GM18867 (cell line): Measurements from ENCODE around the gene NBPF1.
A peak's percentile ranks its signal among the peaks of the same experiment; 100 is the strongest.
"Not testable (repeated sequence)": the region's sequence is repeated elsewhere in the genome, so short reads cannot be mapped to it uniquely, and the experiment has no call there.

Source experiments
- ATAC-seq: cut with Tn5 transposase; IDR thresholded peaks from one replicate; pipeline ENCODE4 v1.9.1; 2021; ENCODE audit warnings: mild to moderate bottlenecking, moderate library complexity; ENCODE audit not compliant: unreplicated experiment

NBPF1 gene

DNA sequence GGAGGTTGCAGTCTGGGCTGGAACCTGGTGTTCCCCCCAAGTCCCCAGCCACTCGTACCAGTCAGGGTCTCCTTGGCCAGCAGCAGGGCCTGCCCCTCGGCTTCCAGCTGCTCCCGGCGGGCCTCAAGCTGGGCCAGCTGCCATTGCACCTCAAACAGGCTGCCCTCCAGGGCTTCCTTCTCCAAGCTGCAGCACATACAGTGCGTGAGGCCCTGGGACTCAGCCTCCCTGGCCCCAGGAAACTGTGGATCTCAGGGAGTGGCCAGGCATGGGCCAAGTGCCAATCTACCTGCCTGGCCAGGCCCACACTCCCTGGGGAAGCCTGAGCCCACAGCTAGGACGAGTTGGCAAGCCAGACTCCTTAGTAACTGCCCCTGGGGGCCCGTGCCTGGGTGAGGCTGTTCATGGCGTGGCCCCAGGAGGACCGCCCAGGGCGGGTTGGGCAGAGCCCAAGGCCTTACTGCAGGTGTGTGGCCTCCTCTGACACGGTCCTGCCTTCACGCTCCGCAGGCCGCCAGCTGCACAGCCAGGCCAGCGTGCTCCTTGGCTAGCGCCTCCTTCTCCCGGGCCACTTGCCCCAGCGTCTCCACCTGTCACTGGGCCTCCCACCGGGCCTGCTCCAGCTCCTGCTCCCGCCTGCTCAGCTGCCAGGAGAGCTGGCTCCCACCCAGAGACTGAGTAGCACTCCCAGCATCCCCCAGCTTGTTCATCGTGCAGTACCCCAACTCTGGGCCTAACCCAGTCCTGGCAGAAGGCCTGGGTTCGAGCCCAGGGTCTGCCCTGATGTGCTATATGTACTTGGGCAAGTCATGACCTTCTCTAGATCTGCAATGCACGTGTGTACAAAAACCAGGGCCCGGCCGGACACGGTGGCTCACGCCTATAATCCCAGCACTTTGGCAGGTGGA lies 10.7 kb upstream of the NBPF1 start:
- ATAC-seq: not testable (repeated sequence)

DNA sequence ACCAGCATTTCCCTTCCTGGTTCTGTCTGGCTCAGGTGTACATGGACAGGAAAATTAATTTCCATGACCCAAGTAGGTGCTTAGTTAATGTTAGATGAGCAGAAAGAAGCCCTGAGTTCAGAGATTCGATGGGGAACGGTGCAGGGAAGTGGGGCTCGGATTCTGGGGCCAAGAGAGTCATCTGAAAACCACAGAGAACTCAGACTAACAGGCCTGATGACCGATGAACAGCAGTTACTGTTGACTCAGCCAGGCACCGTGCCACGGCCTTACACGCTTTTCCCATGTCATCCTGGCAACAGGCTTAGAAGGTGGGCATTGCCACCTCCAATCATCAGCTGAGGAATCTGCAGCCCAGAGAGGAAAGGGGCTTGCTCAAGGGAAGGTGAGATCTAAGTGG lies 10.0 kb upstream of the NBPF1 start:
- not testable (repeated sequence) for ATAC-seq

DNA sequence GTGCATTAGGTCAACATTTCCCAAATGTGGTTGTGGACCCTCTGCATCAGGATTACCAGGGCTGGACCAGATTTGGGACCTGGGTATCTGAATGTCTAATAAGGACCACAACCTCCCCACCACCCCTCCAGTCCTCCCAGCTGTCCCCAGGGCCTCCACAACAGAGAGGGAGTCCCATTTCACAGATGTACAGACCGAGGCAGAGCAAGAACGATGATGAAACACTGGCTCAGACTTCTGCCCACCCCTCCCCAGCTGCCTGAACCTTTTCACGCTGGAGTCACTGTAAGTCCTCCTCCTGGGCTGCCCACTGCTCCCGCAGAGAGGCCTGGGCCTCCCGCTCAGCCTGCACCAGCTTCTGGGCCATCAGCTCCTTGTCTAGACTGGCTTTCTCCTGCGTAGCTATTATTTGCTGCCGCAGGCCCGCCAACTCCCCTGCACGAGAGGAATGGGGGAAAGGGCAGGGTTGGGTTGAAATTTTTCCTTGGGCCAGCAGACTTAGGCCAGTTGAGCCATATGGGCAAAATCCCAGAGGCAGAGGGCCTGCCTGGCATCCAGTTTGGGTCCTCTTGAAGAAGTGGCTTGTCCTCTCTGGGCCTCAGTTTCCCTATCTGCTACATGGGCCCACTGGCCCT lies 8.4 kb upstream of the NBPF1 start:
- not testable (repeated sequence) for ATAC-seq

DNA sequence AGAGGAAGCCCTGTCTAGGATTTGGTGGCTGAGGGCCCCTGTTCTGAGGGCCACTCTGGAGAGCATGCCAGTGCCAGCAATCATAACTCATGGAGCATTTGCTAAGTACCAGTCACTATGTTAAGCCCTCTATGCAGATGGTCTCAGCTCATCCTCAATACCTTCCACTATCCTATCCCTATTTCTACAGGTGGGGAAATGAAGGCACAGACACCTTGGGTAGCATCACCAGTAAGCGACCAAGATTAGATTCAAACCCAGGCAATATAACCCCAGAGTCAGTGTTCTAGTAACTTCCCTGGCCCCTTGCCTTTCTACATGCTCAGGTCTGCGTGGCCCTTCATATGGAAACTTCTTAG lies 7.9 kb upstream of the NBPF1 start:
- no peak for ATAC-seq

DNA sequence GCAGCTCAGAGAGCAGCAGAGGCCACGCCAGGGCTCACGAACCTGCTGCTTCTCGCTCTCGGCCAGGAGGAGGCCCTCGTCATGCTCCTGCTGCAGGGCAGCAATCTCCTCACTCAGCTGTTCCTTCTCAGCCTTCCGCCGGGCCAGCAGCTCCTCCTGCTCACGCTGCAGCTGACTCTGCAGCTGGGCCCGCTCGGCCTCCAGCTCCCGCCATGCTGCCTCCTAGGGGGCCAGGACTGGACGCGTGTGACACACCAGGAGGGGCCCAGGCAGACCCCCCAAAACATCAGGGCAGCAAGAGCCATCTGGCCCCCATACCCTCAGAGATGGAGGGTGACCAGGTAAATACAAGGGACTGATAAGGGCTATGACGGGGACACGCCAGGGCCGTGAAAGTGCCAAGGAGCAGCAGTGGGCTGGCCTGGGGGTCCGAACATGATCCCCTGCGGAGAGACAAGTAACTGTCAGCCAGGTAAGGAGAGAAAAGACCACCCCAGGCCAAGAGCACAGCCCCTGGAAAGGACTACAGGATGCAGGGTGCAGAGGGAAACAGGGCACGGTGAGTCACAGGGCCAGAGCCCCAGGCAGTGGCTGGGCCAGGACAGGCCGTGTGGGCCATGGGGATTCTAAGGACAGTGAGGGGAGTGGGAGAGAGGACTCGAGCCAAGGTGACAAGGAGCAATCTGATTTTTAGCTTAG lies 6.6 kb upstream of the NBPF1 start:
- ATAC-seq: not testable (repeated sequence)

DNA sequence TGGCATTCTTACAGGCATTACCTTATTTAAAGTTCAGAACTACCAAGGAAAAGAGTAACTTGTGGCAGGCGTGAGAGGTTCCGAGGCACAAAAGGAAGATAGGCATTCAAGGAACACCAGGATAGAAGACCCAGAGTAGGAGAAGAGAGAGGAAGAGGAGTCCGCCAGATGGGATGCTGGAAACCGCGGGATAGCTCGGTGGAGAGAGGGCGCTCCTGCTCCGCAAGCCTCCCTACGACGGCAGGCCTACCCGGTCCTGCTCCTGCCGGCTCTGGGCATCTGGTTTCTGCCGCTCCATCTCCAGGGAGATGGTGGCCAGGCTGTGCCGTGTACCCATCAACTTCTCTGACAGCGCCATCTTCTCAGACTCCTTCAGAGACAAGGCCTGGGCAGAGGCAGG lies 5.4 kb upstream of the NBPF1 start:
- ATAC-seq: no peak

DNA sequence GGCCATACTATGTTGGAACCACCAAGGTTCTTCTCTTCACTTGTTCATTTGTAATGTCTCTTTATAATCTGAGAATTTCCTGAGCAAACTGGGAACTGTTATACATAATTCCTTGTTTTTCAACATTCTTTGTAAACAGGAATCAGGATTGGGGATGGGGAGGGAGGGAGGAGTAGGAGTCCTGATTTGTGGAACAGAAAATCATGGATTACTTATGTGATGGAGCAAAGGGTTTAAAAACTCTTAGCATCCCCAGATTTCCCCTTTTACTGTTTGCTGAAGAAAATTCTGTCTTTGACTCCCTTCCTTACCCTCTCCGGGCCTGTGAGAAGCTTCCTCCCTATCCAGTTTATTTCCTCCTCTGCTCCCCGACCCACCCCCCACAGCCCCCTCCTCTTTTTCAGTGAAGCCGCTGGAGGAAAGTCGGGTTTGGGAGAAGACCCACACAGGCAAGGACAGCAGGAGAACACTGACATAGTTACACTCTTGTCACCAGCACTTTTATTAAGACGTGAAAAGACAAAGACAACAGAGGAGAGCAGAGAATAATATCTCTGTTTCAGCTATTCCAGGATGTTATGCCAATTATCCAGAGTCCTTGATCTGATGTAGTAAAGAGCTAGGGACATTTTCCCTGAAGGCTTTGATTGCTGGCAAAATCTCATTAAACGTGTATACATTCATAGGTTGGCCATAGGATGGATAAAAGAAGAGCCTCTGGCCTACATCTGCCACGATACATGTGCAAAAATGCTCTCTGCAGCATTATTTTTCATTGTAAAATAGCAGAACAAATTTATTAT lies 4.6 kb upstream of the NBPF1 start:
- no peak for ATAC-seq

DNA sequence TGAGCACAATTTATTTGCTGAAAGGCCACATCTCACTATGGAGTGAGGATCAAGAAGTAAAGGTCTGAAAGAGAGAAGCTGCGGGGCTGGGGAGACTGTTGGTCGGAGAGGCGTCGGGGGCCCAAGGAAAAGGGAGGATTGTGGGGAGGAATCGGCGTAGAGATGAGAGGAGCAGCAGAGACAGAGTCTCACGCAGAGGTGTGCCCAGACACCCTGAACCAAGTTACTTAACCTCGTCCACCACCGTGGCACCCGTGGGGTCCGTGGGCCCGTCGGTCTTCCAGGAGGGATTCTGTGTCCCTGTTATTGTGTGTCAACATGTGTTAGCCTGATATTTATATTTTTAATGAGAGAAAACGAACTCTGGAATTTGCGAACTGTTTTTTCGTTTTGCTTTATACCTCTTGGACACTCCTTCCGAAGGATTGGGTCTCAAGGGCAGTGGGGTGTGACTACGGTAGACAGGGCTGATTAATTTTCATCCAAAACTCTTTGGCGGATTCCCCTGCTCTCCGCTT lies 3.8 kb upstream of the NBPF1 start:
- ATAC-seq: no peak

DNA sequence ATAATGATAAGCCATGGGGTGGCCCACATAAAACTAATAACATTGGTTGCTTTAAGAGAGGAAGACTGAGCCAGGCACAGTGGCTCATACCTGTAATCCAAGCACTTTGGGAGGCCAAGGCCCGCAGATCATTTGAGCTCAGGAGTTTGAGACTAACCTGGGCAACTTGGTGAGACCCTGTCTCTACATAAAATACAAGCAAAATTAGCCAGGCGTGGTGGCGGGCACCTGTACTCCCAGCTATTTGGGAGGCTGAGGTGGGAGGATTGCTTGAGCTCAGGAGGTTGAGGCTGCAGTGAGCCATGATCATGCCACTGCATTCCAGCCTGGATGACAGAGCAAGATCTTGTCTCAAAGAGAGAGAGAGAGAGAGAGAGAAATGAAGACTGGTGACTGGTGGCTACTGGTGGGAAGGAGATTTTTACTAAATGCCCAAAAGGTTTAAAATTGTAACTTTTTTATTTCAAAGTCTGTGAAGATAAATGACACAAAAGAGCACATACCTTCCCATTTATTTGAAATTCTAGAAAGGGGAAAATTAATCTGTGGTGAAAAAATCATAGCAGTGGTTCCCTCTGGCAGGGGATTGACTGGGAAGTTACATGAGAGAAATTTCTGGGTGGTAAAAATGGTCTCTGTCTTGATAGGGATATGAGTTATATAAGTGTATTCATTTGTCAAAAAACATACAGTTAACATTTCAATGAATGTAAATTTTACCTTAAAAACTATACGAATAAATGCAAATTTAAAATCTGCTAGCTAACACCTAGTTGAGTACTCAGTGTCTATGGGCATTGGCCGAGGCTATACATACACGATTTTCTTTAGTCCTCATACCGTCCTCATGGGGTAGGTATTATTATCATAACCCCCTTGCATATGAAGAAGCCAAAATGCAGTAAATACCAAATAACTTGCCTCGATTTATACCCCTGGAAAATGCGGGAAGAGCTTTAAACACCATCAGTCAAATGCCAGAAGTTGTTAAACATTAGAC lies 2.2 kb upstream of the NBPF1 start:
- no peak for ATAC-seq

DNA sequence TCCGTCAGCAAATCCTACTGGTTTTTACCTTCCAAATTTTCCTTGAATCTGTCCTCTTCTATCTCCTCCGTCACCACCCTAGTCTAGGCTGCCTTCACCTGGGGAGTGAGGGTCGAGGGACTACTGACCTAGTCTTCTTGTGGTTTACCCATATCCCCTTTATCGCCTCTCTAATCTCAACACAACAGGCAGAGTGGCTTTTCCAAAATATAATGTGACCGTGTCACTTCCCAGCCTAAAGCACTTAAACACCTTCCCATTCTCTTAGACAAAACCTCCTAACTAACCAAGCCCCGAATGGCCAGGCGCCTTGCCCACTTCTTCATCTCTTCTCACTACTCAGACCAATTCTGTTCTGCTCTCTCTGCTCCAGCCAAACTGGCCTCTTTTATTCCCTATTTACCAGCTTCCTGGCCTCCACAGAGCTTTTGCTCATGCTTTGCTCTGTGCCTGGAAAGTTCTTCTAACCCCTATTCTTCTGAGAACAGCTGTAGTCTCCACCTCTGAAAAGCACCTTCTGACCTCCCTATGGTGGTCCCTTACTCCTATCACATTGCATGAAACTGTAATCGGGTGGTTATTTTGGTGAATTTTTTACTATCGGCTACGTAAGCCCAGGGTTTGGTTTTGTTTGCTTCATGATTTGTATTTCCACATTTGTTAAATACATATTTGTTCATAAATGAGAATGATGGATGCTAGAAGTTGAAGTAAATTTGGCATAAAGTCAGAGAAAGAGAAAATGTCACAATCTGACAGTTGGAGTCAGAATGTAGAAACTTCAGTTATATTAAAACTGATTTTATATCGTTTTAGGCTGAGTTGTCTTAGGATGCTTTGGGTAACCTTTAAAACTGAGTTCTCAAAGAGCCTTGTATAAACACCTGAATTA lies 1.2 kb upstream of the NBPF1 start:
- no peak for ATAC-seq

DNA sequence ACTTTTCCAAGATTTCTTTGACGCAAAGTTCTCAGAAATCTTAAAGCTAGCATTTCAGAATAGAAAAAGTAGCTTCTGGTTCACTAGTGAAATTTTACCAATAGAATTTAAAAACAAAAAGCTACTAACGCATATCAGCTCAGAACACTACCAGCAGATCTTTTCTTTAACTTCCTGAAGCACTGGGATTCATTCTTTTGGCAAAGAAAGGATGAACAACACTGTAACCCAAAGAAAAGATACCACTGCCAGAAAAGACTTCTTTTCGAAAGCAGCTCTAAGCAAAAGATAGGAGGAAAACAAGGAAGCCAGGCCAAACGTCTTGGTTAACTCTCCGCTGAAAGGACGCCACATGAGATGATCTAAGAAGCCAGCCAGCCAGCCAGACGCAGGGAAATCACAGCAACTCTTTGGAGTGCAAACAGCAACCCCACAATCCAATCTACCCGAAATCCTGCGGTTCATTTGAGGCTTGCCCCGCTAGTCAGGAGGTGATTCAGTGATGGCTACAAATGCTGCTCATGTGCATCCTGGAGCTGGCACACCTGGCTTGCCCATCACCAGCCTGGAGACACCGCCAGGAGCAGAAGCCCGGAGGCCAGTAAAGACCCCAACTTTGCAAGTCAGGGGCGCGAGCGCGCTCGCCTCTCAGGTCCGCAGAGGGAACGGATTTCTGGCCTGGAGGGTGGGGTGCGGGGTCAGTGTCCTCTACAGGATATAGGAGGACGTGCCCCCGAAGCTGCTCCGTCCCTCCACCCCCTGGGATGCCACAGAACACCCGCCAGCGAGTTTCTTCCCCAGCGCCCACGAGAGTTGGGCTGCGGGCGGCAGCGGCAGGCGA lies 812 bp downstream of the NBPF1 start:
- peak; percentile 1 for ATAC-seq

DNA sequence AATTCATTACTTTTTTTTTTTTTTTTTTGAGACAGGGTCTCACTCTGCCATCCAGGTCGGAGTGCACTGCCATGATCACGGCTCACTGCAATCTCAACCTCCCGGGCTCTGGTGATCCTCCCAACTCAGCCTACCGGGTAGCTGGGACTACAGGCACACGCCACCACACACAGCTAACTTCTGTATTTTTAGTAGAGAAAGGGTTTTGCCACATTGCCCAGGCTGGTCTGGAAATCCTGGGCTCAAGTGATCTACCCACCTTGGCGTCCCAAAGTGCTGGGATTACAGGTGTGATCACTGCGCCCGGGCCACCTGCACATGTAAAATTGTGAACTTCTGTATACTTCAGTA lies 1.4 kb downstream of the NBPF1 start:
- not testable (repeated sequence) for ATAC-seq

DNA sequence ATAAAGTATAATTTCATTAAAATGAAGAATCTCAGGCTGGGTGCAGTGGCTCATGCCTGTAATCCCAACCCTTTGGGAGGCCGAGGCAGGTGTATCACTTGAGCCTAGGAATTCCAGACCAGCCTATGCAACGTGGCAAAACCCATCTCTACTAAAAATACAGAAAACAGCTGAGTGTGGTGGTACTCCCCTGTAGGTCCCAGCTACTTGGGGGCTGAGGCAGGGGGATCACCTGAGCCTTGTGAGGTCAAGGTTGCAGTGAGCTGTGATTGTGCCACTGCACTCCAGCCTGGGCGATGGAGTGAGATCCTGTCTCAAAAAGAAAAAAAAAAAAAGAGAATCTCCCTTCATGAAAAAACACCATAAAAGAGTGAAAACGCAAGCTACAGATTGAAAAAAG lies 2.2 kb downstream of the NBPF1 start:
- ATAC-seq: not testable (repeated sequence)

DNA sequence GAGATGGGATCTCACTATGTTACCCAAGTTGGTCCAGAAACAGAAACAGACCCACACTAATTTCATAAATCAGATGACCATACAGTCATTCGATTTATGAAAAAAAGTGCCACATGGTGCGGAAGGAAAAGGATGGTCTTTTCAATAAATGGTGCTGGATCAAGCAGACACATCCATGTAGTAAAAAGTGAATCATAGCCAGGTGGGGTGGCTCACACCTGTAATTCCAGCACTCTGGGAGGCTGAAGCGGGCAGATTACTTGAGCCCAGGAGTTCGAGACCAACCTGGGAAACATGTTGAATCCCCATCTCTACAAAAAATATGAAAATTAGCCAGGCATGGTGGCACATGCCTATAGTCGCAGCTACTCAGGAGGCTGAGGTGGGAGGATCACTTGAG lies 2.8 kb downstream of the NBPF1 start:
- not testable (repeated sequence) for ATAC-seq

DNA sequence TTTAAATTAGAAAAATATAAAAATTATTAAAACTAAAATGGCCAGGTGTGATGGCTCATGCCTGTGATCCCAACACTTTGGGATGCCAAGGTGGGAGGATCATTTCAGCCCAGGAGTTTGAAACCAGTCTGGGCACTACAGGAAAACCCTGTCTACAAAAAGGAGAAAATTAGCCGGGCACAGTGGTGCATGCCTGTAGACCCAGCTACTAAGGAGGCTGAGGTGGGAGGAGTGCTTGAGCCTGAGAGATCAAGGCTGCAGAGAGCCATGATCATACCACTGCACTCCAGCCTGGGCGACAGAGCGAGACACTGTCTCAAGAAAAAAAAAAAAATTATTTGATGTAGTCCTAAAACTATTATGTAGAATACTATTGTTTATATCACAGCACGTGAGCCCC lies 3.6 kb downstream of the NBPF1 start:
- ATAC-seq: not testable (repeated sequence)

DNA sequence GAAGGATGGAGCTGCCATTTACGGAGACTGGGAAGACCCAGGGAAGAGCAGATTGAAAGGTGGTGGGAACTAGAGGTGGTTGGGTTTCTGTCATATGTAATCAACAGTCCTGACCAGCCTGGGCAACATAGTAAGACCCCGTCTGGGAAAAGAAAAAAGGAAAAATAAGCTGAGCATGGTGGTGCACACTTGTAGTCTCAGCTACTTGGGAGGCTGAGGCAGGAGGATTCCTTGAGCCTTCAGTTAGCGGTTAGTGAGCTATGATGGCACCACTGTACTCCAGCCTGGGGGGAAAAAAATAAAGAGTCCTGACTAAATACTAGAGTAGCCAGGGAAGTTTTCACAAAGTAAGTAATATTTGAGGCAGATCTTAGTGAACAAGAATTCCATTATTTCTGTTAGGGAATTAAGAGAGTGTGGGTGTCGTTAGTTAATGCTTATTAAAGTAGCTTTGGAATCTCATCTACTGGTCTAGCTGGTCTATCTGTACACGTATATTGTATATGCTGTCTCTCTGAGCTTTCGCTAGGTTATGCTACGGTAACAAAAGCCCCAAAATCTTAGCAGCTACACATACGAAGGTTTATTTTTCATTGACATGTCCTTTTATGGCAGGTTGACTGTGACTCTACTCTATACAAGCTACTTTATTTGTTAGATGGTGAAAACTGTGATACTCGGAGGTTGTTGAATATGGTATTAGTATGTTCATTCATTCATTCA lies 4.4 kb downstream of the NBPF1 start:
- no peak for ATAC-seq
